Measurements from ENCODE around the gene IGFL1. TPM values are rescaled to one million over a fixed set of nuclear protein-coding genes. Genes with fewer than 3 reads are reported as not detected.
"Not testable (repeated sequence)": the region's sequence is repeated elsewhere in the genome, so short reads cannot be mapped to it uniquely, and the experiment has no call there.

The IGFL1 gene
- total RNA-seq, 1 donor from 2014 or later: not detected

- Histone ChIP-seq H3K4me1 (no peaks in the 10 kb centered on the region), H3K9me3 (no peaks in the 10 kb centered on the region), H3K27ac (no peak overlapping the region), H3K27me3 (ENCODE audit: low read depth) (no peaks in the 10 kb centered on the region), H3K36me3 (no peaks in the 10 kb centered on the region), H3K4me3 (no peak overlapping the region)
- TF ChIP-seq CTCF (IDR thresholded peaks at IDR 0.05): no peak
- intact Hi-C loops (cut with DNase I): no loop called here
- ATAC-seq: no peak
- DNase-seq: no peak
Measured at GRCh38 chr19:46204008-46204407, 25.5 kb upstream of the IGFL1 start.

GRCh38 chr19:46205183-46205984 is 24.2 kb upstream of the IGFL1 start:
- TF ChIP-seq CTCF (IDR thresholded peaks at IDR 0.05): no peak
- Histone ChIP-seq H3K27ac (no peak overlapping the region), H3K4me3 (no peak overlapping the region), H3K9me3 (no peaks in the 10 kb centered on the region), H3K4me1 (peaks cover 5% of the 10 kb centered on the region), H3K27me3 (ENCODE audit: low read depth) (no peaks in the 10 kb centered on the region), H3K36me3 (no peaks in the 10 kb centered on the region)
- ATAC-seq (no peak), DNase-seq (no peak)
- intact Hi-C loops (cut with DNase I): no loop called here

- TF ChIP-seq CTCF (IDR thresholded peaks at IDR 0.05): no peak
- DNase-seq (no peak), ATAC-seq (no peak)
- intact Hi-C loops (cut with DNase I): no loop called here
- Histone ChIP-seq H3K27ac (no peak overlapping the region), H3K27me3 (ENCODE audit: low read depth) (no peaks in the 10 kb centered on the region), H3K36me3 (no peaks in the 10 kb centered on the region), H3K9me3 (no peaks in the 10 kb centered on the region), H3K4me3 (no peak overlapping the region), H3K4me1 (peaks cover 13% of the 10 kb centered on the region)
Measured at GRCh38 chr19:46206176-46206575, 23.4 kb upstream of the IGFL1 start.

GRCh38 chr19:46206682-46207081 is 22.9 kb upstream of the IGFL1 start:
- Histone ChIP-seq H3K4me1 (peaks cover 18% of the 10 kb centered on the region), H3K4me3 (no peak overlapping the region), H3K27ac (no peak overlapping the region), H3K9me3 (no peaks in the 10 kb centered on the region), H3K36me3 (no peaks in the 10 kb centered on the region), H3K27me3 (ENCODE audit: low read depth) (no peaks in the 10 kb centered on the region)
- TF ChIP-seq CTCF (IDR thresholded peaks at IDR 0.05): no peak
- ATAC-seq: no peak
- intact Hi-C loops (cut with DNase I): no loop called here
- no peak for DNase-seq

GRCh38 chr19:46207858-46208257 is 21.7 kb upstream of the IGFL1 start:
- intact Hi-C loops (cut with DNase I); ATAC-seq; H3K9me3 ChIP-seq; H3K27ac ChIP-seq; H3K27me3 ChIP-seq (ENCODE audit: low read depth); DNase-seq; H3K36me3 ChIP-seq; H3K4me3 ChIP-seq: not testable (repeated sequence)
- peaks cover 24% of the 10 kb centered on the region for H3K4me1 ChIP-seq

- Histone ChIP-seq H3K27me3 (ENCODE audit: low read depth) (no peaks in the 10 kb centered on the region), H3K36me3 (no peaks in the 10 kb centered on the region), H3K4me1 (peaks cover 24% of the 10 kb centered on the region), H3K27ac (no peak overlapping the region), H3K9me3 (no peaks in the 10 kb centered on the region), H3K4me3 (no peak overlapping the region)
- DNase-seq: no peak
- no peak for ATAC-seq
- intact Hi-C loops (cut with DNase I): no loop called here
- no peak for TF ChIP-seq CTCF (IDR thresholded peaks at IDR 0.05)
Measured at GRCh38 chr19:46209051-46209450, 20.5 kb upstream of the IGFL1 start.
